DMS153 treated with DMSO at 0.1 percent for 48 hours (cell line): ENCODE data around the gene LYPLA2.
A peak's percentile ranks its signal among the peaks of the same experiment; 100 is the strongest.
"Not testable (repeated sequence)": the region's sequence is repeated elsewhere in the genome, so short reads cannot be mapped to it uniquely, and the experiment has no call there.

Experiments
- DNase-seq: peaks from one replicate; lab custom pipeline; 2025; ENCODE audit not compliant: unreplicated experiment; lab: John Stamatoyannopoulos, UW

Gene LYPLA2

DNA sequence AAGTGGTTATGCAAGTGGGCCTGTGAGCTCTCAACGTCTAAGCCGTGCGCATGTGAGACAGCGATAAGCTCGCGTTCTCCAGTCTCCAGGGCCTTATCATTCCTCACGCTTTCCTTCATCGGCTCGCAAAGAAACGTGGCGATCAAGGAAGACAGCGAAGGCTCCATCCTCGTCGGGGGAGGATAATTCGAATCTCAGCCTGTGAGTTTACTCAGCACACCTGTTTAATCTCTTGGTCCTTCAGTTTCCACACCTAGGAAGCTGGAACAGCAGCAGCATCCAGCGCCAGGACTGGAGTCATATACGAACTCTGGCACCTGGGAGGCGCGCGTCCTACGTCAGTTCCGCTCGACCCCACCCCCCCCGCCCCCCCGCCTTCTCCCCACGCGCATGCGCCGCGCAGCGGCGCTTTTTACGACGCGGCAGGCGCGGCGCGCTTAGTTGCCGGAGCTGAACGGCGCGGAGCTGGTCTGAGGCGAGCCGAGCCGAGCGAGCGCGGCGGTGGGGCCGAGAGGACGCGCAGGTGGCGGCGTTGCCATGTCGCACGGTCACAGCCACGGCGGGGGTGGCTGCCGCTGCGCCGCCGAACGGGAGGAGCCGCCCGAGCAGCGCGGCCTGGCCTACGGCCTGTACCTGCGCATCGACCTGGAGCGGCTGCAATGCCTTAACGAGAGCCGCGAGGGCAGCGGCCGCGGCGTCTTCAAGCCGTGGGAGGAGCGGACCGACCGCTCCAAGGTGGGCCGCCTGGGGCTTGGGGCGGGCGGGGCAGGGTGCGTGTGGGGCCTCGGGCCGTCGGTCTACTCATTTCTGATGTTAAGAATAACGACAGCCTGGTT lies 12.7 kb upstream of the LYPLA2 start, which contains the start of gene PITHD1:
Gene PITHD1 (plus strand): TSS at position 440 of the 836 bp plus-strand sequence. CDS start 98 bp downstream, at position 538.
- DNase-seq, result peak; percentile 70

DNA sequence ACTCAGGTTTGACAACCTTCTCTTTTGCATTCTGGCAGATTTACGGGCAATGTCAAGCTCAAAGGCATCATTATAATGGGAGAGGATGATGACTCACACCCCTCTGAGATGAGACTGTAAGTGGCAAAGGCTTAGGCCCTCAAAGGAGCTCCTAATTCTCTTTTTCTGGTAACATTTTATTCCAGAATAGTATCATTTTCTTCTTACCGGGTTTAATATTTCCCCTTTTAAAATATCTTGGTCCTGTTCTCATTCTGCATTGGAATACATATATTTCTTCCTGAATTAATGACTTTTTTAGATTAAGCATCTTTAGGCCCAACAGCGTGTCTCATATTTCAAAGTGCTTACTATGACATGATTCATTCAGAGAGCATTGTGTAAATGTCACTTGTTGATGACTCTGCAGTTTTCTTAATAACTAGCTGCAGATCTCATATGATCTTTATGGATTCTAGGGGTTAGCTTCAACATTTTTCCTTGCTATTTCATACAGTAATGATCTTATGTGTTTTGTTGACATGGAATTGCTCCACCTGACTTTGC lies 11.0 kb upstream of the LYPLA2 start:
- no peak for DNase-seq

DNA sequence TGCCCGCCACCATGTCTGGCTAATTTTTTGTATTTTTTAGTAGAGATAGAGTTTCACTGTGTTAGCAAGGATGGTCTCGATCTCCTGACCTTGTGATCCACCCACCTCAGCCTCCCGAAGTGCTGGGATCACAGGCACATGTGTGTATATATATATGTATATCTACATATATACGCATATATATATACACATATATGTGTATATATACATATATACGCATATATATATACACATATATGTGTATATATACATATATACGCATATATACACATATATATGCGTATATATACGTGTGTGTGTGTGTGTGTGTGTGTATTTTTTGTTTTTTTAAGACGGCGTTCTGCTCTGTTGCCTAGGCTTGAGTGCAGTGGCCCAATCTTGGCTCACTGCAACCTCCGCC lies 7.8 kb upstream of the LYPLA2 start:
- DNase-seq, result not testable (repeated sequence)

DNA sequence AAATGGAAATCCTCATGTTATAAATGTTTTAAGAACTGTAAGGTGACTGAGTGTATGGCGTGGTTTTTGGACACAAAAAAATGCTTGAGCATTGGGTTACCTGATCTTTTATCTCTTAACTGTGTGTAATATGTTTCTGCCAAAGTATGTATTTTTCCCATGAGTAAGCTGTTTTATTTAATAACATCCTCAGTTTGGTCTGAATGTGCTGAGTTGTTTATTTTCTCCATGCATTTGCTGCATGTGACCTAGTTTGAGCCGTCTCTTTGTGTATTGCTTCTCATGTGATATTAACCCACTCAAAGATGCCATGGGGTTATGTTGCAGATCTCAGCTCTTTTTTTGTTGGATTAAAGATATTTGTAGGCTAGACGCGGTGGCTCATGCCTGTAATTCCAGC lies 6.1 kb upstream of the LYPLA2 start:
- no peak for DNase-seq

DNA sequence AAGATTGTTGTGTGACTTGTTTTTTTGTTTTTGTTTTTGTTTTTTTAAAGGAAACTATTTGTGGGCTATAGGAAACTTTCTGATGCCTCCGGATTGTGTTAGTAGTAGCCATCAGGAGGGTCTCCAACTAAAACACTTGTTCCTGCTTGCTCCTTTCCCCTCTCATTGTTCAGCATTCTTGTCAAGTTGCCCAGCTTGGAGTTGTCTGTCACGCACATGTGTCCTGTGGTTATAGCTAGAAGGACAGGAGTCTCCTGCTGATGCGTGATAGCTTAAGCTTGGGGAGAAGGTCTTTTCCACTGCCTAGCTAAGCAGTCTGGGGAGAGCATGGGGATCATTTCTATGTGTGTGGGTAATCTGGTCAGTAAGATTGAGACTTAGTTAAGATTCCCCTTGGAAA lies 3.2 kb upstream of the LYPLA2 start:
- no peak for DNase-seq

DNA sequence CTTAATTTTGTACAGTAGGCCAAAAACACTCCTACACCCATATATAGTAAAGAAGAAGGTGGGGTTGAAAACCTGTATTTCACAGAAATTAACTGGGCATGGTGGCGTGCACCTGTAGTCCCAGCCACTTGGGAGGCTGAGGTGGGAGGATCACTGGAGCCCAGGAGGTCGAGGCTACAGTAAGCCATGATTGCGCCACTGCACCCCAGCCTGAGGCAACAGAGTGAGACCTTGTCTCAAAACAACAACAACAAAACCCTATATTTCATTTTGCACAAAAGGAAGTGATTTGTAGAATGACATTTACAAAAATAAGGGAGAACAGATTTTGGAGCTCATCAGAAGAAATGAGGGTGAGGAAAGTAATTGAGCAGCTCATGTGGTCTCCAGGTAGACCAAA lies 2.2 kb upstream of the LYPLA2 start:
- no peak for DNase-seq

DNA sequence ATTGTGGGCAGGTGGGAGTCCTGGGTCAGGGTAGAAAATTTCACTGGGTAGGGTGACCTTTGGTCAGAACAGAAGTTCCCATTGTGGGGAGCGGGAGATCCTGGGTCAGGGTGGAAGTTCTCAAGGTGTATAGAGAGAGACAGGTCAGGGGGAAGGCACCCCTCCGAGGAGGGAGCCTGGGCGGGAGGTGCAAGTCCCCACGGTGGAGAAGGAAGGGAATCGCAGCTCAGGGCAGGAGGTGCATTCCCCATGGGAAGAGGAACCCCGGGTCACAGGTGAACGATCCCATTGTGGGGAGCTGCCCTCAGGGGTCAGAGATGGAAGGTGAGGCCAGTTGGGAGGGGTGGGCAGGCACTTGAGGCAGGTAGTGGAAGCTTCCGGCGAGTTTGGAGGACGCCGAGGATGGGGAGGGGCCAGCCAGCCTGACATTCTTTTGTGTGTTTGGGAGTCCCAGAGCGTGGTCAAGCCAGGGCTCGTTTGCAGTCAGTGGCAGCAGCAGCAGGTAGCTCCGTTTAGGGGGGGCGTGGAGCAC lies 637 bp downstream of the LYPLA2 start:
- no peak for DNase-seq

DNA sequence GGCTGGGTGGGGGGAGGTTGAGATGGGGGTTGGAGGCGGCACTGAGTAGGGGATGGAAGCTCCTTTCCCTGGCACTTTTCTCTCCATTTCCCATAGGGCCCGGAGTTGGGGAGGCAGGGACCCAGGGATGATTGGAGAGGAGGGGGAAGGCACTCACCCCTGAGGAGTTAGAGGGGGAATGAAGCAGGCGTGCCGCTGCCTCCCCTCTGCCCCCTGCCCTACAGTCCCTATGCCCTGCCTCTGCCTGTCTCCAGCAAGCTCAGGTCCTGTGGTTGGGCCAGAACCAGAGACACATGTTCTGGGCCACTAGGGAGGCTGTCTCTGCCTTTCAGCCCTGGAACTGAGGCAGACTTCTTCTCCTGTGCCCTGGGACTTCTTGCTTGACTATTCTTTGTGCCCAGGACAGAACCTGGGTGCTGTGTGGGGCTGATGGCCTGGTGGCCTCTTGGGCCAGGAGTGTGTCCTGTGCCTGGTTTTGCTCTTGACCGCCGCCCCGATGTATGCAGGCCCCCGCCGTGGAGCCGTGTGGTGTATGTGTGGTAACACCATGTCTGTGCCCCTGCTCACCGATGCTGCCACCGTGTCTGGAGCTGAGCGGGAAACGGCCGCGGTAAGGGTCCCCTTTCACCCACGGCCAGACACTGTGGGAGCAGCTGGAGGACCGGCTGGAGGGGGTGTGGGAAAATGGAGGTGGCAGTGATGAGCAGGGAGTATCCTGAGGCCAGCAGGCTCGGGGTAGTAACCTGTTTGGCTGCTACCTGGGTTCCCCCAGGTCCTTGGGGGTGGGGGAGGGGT lies 1.4 kb downstream of the LYPLA2 start:
- no peak for DNase-seq

DNA sequence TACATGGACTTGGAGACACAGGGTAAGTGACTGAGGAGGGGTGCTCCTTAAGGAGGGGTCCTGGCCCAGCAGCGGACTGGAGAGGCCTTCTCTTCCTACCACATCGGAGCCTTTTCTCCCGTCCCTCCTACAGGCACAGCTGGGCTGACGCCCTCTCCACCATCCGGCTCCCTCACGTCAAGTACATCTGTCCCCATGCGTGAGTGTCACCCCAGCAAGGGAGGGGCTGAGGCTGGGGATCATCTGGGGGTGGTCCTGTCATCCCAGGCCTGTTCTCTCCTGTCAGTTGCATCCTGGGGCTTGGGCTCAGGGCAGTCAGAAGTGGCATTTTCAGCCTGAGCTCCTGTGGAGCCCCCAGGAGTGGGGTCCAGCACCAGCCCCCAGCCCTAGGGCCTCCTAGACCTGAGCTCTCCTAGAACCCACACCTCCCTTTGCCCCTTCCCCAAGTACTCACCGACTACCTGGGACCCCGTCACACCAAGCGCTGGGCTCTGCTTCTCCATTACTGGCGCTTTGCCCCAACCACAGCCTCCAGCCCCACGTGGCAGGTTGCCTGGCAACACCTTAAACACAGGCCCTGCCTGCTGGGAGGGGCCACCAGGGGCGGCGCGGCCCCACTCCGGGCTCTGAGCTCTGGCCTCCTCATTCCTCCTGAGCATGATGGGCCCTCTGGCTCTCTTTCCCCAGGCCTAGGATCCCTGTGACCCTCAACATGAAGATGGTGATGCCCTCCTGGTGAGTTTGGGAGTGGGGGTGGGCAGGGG lies 2.3 kb downstream of the LYPLA2 start:
- DNase-seq, result no peak

DNA sequence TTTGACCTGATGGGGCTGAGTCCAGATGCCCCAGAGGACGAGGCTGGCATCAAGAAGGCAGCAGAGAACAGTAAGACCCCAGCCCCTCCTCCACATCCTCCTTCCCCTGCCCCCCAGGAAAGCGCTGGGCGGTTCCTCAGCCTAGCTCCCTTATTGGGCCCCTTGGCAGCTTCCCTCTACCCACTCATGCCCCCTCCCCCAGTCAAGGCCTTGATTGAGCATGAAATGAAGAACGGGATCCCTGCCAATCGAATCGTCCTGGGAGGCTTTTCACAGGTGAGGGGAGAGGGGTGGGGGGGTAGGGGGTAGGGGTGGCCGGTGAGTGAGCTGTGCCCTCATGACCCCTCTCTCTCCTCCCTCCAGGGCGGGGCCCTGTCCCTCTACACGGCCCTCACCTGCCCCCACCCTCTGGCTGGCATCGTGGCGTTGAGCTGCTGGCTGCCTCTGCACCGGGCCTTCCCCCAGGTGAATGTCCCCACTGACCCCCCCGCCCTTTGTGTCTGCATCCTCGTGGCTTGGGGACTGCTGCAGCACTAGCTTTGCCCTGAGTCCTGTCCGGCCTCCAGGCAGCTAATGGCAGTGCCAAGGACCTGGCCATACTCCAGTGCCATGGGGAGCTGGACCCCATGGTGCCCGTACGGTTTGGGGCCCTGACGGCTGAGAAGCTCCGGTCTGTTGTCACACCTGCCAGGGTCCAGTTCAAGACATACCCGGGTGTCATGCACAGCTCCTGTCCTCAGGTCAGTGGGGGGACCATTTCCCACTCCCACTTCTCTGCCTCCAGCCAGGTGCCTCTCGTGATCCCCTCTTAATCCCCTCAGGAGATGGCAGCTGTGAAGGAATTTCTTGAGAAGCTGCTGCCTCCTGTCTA lies 3.2 kb downstream of the LYPLA2 start:
- no peak for DNase-seq

DNA sequence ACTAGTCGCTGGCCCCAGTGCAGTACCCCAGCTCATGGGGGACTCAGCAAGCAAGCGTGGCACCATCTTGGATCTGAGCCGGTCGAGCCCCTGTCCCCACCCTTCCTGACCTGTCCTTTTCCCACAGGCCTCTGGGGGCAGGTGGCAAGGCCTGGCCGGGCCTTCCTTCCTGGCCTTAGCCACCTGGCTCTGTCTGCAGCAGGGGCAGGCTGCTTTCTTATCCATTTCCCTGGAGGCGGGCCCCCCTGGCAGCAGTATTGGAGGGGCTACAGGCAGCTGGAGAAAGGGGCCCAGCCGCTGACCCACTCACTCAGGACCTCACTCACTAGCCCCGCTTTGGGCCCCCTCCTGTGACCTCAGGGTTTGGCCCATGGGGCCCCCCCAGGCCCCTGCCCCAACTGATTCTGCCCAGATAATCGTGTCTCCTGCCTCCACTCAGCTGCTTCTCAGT lies 3.8 kb downstream of the LYPLA2 start:
- DNase-seq, result not testable (repeated sequence)

DNA sequence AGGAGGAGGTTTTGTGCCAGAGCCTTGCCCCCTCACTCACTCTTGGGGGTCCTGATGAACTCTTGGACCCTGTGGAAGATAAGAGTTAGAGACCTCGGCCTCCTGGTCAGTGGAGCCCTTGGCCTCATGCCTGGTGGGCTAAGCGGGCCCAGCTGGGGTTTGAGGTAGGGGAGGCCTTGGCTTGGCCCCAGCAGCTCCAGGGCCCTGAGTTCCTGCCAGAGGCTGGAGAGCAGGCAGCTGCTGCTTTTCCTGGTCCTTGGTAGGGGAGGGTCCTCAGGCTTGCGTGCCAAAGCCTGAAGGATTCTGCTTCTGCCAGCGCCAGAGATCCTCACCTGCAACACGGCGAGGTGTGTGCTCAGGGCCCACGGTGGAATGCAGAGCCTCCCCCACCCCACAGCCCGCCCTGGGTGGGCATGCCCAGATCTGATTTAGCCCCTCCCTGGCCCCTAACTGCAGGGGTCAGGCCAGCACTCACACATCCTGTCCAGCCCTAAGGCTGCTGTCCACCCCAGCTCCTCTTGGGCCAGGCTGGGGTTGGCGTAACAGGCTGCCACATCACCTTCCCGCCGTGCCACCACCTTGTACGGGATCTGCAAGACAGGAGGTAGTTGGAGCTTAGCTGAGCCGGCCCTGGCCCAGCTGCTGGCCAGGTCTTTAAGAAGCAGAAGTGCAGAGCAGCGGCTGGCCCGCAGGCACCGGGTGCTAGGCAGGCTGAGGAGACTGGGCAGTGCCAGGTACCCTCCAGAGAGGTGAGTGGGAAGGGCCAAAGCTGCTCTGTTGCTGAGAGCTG lies 4.9 kb downstream of the LYPLA2 start:
- no peak for DNase-seq

DNA sequence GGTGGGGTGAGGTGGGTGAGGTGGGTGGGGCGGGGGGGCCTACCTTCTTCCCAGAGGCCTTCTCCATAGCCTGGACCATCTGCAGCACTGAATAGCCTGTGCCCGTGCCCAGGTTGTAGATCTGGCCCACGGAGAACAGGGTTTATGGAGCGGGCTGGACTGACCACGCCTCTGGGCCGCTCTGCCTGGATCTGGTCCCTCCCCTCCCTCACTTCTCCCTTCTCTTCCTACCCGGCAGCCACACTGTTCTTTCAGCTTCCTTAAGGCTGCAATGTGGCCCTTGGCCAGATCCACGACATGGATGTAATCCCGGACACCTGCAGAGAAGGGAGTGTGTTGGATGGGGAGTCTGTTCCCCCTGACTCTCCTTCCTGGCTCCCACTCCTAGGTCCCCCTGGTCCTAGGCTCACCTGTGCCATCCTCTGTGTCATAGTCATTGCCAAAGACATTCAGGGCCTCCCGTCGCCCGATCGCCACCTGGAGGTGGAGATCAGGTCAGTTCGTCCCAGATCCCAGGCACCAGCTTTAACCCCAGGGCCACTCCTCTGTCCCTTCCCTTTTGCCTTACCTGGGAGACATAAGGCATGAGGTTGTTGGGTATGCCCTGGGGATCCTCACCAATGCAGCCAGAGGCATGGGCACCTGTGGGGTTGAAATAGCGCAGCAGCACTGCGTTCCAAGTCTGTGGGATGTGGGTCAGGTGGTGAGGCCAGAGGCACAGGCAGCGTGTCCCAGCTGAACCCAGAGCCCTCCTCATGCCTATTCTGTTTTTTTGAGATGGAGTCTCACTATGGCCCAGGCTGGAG lies 5.7 kb downstream of the LYPLA2 start:
- DNase-seq, result no peak

DNA sequence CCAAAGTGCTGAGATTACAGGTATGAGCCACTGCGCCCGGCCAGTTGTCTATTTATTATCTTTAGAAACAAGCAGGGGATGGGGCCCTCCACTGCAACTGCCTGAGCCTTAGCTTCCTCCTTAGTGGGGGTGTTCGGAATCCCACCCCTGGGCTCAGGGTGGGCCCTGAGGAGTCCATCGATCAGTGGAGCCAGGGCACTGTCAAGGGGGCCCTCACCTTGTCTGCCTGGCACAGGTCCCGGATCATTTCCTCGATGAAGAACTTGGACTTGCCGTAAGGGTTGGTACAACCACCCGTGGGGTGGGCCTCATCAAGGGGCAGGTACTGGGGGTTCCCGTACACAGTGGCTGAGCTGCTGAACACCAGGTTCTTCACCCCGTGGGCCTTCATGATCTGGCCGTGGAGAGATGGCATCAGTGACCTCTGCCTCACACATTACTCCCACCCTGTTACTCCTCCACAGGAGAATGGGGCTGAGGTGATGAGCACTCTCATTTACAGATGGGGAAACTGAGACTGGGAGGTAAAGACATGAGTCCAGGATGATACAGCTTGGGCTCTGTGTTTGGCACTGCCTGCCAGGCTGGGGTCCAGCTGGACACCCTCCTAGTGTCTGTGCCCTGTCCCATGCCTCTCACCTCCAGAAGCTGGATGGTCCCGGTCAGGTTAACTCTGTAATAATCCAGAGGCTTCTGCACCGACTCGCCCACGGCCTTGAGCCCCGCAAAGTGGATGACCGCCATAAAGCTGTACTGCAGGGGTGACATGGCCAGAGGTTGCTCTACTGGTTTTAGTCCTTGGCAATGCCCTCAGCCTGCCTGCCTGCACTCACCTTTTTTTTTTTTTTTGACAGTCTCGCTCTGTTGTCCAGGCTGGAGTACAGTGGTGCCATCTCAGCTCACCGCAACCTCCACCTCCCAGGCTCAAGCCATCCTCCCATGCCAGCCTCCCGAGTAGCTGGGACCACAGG lies 6.8 kb downstream of the LYPLA2 start:
- no peak for DNase-seq

DNA sequence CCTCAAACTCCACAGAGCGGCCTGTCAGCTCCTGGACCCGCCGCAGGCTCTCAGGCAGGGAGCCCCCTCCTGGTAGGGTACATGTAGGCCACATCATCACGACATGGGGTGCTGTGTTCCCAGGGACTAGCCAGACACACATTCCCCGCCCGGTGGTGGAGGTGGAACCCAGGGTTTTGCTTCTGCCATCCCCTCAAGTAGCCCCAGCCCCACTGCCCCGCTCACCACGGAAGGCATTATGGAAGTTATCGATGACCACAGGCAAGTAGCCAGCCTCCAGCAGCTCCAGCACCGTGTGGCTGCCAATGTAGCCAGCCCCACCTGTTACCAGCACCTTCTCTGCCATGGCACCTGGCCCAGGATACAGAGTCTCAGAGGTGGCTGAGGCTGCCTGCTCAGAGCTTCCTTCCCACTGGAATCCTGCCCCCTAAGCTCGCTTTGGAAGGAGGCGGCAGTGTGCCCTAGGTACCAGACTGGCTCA lies 7.8 kb downstream of the LYPLA2 start:
- DNase-seq, result no peak

DNA sequence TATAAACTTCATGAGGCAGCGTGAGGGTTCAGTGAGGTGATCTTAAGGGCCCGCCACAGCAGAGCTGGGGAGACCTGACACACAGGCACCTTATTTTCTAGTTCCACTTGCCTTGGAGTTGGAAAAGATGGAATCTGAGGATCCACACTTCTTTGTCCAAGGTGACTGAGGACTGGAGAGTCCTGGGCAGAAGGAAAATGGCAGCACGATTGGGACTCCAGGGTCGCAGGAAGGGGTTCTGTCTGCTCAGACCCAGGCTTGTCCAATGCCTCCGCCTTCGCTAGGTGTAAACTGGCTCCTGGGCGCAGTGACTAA lies 8.3 kb downstream of the LYPLA2 start:
- DNase-seq, result no peak
